Measurements from ENCODE around the gene KRTAP7-1.

Gene KRTAP7-1

GRCh38 chr21:30842990-30843389 lies 13.4 kb upstream of the KRTAP7-1 start:
- TF ChIP-seq REST (IDR thresholded peaks at IDR 0.05; ENCODE audit: insufficient replicate concordance, low read depth) (no peak), SPI1 (IDR thresholded peaks at IDR 0.05; ENCODE audit: borderline replicate concordance, low read depth) (no peak), POLR2AphosphoS5 (IDR thresholded peaks at IDR 0.05; ENCODE audit: low read depth) (no peak), GABPA (IDR thresholded peaks at IDR 0.05; ENCODE audit: low read depth) (no peak), CTCF (IDR thresholded peaks at IDR 0.05; ENCODE audit: insufficient read depth, low read length) (no peak)
- DNase-seq (ENCODE audit: low read depth in 1 of 2, low spot score in 1 of 2) = no peak
- no peak overlapping the region for H3K27ac ChIP-seq (replicated peaks)
- H3K27me3 ChIP-seq (ENCODE audit: insufficient read depth, poor library complexity, severe bottlenecking) = no peaks in the 10 kb centered on the region
- no peak overlapping the region for H3K4me3 ChIP-seq (replicated peaks; ENCODE audit: insufficient read depth, low read length)

DNA sequence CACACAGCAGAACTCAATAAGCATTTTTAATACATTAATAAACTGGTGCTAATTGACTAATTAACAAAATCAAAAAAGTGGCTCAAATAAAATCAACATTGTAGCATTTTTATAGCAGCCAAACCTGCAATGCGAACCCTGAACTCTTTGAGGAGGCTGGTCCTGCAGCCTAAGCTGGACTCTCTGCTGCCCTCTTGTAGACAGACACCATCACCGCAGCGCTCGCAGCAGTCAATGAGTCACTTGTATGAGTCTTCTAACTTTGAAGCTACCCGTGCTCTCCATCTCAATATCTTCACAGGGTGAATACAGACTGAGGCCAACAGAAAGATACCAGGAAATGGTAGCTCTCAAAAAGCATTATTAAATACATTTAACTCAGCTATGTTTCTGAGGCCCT lies 9.7 kb upstream of the KRTAP7-1 start:
- no peak overlapping the region for H3K4me3 ChIP-seq (replicated peaks; ENCODE audit: insufficient read depth, low read length)
- peak in 1 of 2 experiments; percentile 21 for DNase-seq (ENCODE audit: low read depth in 1 of 2, low spot score in 1 of 2)
- TF ChIP-seq SPI1 (IDR thresholded peaks at IDR 0.05; ENCODE audit: borderline replicate concordance, low read depth) (no peak), CTCF (IDR thresholded peaks at IDR 0.05; ENCODE audit: insufficient read depth, low read length) (peak; percentile 34)
- H3K27ac ChIP-seq (replicated peaks) = no peak overlapping the region
- no peaks in the 10 kb centered on the region for H3K27me3 ChIP-seq (ENCODE audit: insufficient read depth, poor library complexity, severe bottlenecking)

DNA sequence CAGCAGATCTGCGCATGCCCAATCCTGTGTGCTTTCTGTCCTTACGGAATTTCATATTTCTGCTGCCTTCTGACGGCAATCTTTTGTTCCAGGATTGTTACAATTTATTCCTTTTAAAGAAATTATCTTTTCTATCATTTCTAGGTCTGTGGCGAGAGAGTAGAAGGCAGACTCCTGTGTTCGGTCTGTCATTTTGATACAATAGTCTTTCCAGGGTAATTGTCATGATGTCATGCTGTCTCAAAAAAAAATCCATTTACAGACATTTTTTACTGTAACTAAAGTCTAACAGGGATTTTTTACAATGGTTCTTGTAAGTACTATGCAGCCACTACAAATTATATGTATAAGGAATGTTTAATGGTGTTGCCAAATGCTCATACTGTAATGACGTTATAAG lies 9.0 kb upstream of the KRTAP7-1 start:
- no peak for DNase-seq (ENCODE audit: low read depth in 1 of 2, low spot score in 1 of 2)
- H3K27me3 ChIP-seq (ENCODE audit: insufficient read depth, poor library complexity, severe bottlenecking) = no peaks in the 10 kb centered on the region
- TF ChIP-seq GABPA (IDR thresholded peaks at IDR 0.05; ENCODE audit: low read depth) (no peak), REST (IDR thresholded peaks at IDR 0.05; ENCODE audit: insufficient replicate concordance, low read depth) (no peak), CTCF (IDR thresholded peaks at IDR 0.05; ENCODE audit: insufficient read depth, low read length) (no peak), POLR2AphosphoS5 (IDR thresholded peaks at IDR 0.05; ENCODE audit: low read depth) (no peak), SPI1 (IDR thresholded peaks at IDR 0.05; ENCODE audit: borderline replicate concordance, low read depth) (no peak)
- H3K4me3 ChIP-seq (replicated peaks; ENCODE audit: insufficient read depth, low read length) = no peak overlapping the region
- H3K27ac ChIP-seq (replicated peaks) = no peak overlapping the region

DNA sequence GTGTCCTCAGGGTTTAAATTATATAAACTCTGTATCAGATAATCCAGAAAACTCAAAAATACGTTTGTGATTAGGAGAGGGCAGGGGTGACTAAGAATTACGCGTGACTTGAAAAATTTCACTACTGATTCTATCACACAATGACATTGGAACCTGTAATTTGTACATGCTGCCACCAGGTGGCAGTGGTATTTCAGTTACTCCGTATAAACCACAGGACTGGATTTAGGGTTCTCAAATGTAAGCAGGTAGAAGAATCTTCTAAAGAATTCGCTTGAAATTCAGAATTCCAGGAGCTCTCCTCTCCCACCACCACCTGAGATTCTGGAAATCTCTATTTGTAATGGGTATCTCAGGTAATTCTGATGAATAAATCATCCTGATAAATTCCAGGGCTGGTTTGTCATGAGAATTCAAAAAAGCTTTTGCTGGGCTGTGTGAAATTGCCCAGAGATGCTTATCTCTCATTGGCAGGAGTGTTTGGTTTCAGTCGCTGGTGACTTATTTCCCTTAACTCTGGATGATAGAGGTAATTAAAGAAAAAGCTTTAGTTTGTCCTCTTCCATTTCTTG lies 1.7 kb upstream of the KRTAP7-1 start:
- Histone ChIP-seq H3K4me3 (replicated peaks; ENCODE audit: insufficient read depth, low read length) (no peak overlapping the region), H3K27ac (replicated peaks) (no peak overlapping the region), H3K27me3 (ENCODE audit: insufficient read depth, poor library complexity, severe bottlenecking) (no peaks in the 10 kb centered on the region)
- peak; percentile 7 to 12 for DNase-seq (ENCODE audit: low read depth in 1 of 2, low spot score in 1 of 2)
- no peak for TF ChIP-seq SPI1 (IDR thresholded peaks at IDR 0.05; ENCODE audit: borderline replicate concordance, low read depth)
- no peak for TF ChIP-seq GABPA (IDR thresholded peaks at IDR 0.05; ENCODE audit: low read depth)
- no peak for TF ChIP-seq POLR2AphosphoS5 (IDR thresholded peaks at IDR 0.05; ENCODE audit: low read depth)
- TF ChIP-seq CTCF (IDR thresholded peaks at IDR 0.05; ENCODE audit: insufficient read depth, low read length) = peak; percentile 18

Measured in HL-60 (cell line).